Hematopoietic multipotent progenitor cell treated with erythropoietin and hydrocortisone succinate and interleukin-3 and kit ligand, for 4 days (in vitro differentiated cells): ENCODE measurements around the gene BLVRA.
"Not testable (repeated sequence)": the region's sequence is repeated elsewhere in the genome, so short reads cannot be mapped to it uniquely, and the experiment has no call there.

Experiments
- DNase-seq: peaks from one replicate; pipeline ENCODE4 v3.0.0-alpha.2; 2015

BLVRA gene

DNA sequence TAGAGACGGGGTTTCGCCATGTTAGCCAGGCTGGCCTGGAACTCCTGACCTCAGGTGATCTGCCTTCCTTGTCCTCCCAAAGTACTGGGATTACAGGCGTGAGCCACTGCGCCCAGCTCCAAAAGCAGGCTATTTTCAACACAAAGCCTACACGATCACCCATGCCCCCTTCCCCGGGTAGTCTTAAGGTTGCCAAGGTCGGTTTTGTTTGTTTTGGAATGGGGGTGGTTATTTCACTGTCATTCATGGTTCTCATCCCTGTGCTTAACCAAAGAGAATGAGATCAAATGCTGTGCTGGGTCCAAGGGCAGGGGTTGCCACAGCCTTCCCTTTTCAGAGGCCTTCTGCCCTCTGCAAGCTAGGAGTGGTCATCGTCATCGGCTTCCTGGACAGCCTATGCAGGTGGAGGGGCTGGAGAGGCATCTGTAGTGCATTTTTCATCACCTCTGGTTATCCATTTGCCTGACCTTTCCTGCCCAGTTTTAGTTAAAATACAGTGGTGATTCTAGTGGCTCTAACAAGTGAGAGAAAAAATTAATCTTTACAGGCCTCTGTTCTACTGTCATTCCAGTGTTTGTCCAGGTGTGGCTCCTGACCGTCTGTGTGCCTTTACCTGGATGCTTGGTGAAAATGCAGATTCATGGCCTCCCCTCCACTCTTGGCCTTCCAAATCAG is 11.4 kb downstream of the BLVRA start:
- DNase-seq = no peak

DNA sequence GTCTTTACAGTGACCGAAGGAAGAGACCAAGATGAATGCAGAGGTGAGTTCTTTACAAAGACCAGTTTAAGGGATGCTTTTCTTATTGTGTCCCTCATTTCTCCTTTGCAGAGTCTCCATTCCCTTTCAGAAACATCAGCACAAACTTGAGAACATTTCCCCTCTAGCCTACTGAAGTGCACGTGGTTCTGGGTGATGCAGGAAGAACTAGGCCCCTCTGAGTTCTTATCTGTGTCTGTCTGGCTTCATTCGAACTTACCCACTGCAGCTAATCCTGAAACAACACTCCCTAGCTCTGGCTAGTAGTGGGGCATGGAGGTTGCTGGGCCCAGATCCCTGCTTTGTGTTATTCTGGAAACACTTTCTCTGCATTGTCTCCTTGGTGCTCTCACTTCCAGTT is 12.6 kb downstream of the BLVRA start:
- peak; percentile 85 for DNase-seq

DNA sequence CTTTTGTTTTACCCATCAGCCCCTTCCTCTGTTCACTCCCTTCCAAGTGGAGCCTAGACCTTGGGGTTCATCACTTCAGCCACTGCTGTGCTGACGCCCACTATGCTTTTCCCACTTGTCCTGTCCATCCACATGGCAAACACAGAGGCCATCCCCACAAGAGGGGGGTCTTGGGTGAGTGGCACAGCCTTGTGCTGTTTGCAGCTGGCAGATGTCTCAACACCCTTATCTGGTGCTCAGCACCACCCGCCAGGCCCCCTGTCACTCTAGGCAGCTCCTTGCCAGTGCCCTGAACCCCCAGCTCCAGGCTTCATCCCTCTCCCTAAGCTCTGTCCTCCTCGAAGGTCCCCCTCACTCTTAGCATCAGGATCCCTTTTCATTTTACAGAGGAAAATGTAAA is 13.1 kb downstream of the BLVRA start:
- peak; percentile 60 for DNase-seq

DNA sequence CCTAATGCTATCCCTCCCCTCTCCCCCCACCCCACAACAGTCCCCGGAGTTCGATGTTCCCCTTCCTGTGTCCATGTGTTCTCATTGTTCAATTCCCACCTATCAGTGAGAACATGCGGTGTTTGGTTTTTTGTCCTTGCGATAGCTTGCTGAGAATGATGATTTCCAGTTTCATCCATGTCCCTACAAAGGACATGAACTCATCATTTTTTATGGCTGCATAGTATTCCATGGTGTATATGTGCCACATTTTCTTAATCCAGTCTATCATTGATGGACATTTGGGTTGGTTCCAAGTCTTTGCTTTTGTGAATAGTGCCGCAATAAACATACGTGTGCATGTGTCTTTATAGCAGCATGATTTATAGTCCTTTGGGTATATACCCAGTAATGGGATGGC is 14.8 kb downstream of the BLVRA start:
- DNase-seq = not testable (repeated sequence)

DNA sequence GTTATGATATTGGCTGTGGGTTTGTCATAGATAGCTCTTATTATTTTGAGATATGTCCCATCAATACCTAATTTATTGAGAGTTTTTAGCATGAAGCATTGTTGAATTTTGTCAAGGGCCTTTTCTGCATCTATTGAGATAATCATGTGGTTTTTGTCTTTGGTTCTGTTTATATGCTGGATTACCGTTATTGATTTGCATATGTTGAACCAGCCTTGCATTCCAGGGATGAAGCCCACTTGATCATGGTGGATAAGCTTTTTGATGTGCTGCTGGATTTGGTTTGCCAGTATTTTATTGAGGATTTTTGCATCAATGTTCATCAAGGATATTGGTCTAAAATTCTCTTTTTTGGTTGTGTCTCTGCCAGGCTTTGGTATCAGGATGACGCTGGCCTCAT is 16.8 kb downstream of the BLVRA start:
- DNase-seq = not testable (repeated sequence)

DNA sequence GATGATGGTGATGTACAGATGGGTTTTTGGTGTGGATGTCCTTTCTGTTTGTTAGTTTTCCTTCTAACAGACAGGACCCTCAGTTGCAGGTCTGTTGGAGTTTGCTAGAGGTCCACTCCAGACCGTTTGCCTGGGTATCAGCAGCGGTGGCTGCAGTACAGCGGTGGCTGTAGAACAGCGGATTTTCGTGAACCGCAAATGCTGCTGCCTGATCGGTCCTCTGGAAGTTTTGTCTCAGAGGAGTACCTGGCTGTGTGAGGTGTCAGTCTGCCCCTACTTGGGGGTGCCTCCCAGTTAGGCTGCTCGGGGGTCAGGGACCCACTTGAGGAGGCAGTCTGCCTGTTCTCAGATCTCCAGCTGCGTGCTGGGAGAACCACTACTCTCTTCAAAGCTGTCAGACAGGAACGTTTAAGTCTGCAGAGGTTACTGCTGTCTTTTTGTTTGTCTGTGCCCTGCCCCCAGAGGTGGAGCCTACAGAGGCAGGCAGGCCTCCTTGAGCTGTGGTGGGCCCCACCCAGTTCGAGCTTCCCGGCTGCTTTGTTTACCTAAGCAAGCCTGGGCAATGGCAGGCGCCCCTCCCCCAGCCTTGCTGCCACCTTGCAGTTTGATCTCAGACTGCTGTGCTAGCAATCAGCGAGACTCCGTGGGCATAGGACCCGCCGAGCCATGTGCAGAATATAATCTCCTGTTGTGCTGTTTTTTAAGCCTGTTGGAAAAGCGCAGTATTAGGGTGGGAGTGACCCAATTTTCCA is 20.0 kb downstream of the BLVRA start:
- DNase-seq = not testable (repeated sequence)

DNA sequence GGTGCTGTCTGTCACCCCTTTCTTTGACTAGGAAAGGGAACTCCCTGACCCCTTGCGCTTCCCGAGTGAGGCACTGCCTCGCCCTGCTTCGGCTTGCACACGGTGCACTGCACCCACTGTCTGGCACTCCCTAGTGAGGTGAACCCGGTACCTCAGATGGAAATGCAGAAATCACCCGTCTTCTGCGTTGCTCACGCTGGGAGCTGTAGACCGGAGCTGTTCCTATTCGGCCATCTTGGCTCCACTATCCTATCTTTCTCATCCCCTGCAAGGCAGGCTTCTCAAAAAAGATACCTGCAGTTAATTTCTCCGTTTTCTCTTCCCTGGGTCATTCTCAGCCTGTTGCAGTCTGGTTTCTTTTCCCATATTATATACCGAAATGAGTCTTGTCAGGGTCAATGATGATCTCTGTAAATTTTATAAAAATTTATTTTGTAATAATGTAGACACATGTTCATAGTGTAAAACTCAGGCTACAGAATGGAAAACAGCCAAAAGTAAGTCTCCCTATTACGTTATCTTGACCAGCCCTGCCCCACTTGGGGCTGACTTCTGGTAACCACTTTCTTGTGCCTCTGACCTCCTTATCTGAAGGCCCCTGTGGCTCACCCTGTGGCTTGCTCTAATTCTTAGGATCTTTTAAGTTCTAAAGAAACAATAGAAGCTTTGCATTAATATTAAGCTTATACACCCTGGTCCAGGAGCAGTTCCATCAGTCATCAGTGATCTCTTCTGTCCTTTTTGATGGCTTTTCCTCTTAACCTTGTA is 20.7 kb downstream of the BLVRA start:
- DNase-seq = peak; percentile 94

DNA sequence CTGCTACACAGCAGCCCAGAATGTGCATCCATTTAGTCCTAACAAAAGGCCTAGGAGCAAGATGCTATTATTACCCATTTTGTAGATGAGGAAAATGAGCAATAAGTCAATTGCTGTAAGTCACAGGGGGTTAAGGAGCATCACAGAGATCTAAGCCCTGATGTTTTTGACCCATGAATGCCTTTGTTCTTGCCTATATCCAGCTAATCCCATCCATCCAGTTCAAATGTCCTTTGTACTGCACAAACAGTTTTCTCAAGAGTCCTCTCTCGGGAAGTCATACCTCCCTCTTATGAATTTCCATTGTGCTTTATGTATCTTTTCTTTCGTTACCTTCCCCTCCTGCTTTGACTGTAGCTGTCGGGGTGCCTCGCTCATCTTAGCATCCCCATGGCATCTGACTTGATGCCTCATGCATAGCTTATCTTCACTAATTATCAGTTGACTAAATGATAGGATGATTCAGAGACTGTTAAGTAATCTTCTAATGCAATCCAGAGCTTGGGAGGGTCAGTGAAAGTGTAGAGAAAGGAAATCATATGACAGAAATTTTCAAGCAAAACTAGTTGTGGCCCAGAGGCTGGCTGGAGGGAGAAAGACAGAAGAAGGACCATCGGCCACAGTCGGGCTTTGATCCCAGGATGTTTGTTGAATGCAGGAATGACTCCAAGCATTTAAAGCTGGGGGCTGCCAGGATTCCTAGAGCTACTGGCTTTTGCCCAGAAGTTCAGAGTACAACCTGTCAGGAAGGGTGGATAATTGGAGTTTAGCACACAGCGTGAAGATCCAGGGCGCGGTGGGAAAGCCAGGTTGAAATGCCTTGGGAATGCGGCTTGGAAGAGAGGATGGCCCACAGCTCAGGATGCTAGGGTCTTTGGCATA is 23.5 kb downstream of the BLVRA start:
- DNase-seq = peak; percentile 47

DNA sequence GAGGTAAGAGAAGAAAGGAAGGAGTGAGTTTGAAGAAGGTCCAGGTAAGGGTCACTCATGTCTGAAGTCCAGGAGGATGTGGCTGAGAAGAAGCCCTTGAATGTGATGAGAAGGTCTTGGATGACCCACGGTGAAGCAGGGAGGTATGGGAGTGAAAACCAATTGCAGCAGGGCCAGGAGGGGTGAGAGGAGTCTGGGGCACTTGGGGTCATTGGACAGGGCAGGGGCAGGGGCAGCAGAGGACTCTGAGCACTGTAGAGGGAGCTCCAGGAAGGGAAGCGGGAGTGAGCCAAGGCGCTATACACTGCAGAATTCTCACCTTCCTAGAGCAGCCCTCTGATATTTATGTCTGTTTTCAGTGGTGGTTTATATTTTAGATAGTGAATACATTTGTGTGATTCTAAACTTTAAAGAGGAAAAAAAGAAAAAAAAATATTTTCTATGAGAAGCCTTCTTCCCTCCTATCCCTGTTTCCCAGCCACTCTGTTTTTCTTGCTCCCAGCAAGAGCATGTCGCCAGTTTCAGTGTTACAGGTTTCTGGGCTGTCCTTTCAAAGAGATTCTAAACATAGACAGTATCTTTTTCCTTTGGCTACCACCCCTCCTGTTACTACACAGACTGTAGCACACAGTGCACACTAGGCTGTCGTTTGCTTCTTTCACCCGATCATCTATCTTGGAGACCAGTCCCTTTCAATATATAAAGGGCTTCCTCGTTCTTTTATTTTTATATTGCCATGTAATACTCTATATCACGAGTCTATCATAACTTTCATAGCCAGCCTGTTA is 24.5 kb downstream of the BLVRA start:
- no peak for DNase-seq

DNA sequence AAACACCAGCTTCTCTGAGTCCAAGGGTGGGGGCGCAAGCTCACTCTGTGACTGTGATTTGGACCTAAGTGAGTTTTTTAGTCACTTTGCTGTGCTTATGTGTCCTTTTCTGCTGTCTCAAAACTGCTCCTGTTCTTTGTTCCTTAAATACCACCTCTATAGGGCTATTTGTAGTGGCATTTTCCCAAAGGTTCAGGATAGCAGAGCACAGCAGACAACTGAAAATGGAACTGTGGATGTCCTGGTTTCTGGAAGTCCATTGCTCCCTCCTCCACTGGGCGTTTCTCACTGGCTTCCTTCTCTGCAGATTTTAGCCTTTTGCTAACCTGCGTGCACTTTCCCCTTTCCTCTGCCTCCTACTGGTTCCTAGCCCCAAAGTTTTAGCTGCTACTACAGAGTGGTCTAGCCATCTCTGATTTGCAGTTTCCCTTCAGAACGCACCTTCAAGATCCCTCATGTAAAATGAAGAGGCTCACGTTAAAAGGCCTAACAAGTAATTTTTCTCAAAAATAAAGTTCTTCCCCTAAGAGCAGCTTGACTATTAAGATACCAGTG is 25.6 kb downstream of the BLVRA start:
- no peak for DNase-seq

DNA sequence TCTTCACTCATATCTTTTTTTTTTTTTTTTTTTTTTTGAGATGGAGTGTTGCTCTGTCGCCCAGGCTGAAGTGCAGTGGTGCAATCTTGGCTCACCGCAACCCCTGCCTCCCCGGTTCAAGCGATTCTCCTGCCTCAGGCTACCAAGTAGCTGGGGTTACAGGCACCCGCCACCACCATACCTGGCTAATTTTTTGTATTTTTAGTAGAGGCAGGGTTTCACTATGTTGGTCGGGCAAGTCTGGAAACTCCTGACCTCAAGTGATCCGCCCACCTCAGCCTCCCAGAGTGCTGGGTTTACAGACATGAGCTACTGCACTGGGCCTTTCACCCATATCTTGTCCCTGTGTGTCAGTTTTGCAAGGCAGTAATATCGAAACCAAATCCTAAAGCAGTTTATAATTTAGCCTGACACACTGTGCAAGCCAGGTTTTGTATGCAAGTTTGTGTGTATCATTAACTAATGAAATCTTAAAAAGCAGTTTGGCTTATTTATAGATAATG is 26.2 kb downstream of the BLVRA start:
- not testable (repeated sequence) for DNase-seq

DNA sequence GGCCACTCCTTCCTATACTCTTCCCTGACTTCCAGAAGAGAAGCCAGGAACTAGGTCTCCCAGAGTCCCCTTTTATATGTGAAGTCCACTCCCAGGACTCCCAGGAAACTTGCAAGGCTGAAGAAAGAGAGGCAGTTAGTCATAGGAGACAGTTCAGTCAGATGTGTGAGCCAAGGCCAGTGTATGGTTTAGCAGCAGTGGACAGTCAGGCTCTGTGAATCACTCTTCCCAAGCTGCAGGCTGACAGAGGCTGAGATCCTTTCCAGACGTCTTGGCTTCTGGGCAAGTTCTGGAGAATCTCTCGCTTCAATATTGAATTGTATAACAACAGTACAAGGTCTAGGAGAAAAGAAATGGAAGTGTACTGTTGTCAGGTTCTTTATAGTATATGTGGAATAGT is 26.9 kb downstream of the BLVRA start:
- DNase-seq = no peak

DNA sequence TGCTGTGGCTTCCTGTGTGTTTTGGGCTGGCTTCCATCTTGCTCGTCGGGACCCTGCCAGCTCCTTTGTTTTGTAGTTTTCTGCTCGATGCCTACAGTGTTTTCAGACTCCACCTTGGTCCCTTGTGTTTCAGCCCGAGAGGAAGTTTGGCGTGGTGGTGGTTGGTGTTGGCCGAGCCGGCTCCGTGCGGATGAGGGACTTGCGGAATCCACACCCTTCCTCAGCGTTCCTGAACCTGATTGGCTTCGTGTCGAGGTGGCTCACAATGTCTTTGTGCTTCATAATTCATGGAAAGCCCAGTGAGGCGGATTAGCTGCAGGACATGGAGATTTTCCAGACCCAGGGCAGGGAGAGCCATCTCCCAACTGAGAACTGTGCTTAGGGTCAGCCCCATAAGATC is 29.3 kb downstream of the BLVRA start:
- no peak for DNase-seq

DNA sequence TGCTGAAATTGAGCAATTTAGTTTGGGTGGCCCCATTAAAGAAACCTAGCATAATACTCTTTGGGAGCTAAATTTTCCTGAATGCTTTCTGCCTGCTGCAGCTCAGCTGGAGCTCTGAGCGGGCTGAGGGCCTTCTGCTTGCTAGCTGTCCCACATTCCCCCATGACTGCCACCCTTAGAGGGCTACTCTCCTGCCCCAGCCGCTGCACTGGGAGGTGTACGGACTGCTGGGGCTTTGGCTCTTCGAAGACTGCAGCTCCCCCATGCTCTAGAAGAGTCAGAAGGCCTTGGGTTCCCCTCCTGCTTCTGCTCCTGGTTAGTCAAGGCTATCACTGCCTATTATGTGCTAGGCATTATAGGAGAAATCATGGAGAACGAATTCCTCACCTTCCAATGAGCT is 31.5 kb downstream of the BLVRA start:
- no peak for DNase-seq

DNA sequence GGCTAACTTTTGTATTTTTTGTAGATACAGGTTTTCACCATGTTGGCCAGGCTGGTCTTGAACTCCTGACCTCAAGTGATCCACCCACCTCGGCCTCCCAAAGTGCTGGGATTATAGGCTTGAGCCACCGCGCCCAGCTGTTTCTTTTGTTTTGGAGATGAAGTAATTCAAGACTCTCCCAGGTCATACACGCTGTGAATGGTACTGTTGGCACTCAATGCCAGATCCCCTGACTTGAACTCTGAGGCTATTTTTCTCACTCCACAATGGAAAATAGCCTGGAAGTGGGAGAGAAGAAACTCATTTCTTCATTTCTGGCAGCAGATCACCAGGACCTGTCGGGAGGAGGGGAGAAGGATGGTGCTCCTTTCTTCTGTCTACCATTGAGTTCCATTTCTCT is 32.4 kb downstream of the BLVRA start:
- no peak for DNase-seq

DNA sequence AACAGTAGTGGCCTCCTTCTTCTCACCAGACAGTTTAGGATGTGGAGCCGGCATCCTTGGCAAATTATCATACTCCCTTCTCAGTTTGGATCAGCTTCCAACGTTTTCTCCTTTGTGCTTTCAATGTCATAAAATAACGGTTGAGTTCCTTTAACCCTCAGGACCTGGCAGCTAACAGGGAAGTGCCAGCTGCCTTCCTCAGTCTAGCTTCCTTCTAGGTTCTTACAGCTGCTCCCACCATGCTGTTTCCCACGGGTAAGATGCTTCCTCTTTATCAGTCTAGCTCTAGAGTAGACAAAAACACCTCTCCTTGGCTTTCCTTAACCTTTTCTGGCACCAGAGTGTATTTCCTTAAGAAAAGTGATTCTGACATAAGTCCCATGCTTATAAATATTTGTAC is 33.2 kb downstream of the BLVRA start:
- DNase-seq = peak; percentile 55

DNA sequence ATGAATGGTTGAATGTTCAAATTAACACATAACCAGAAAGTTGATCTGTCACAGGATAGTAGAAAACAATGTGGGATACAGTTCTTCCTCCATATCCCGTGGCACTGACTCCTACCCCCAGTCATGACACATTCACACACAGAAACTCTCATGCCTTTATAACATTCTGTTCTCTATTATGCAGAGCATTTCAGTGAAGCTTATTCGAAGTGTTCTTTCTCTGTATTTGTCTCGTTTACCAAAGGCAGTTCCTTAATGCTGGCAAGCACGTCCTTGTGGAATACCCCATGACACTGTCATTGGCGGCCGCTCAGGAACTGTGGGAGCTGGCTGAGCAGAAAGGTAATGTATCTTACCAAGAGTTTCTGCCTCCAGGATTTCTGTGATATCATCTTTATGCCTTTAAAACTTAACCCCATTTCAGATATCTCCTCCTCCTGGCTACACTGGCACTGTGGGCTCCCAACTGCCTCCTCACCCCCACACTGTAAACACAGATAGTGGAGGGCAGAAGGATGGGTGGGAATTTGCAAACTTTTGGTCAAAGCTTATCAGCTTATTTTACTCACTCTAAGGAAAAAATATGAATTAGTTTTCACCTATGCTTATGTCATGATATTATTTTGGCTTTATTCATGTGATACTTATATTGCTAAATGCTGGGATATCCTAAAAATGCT is 34.1 kb downstream of the BLVRA start:
- peak; percentile 37 for DNase-seq

DNA sequence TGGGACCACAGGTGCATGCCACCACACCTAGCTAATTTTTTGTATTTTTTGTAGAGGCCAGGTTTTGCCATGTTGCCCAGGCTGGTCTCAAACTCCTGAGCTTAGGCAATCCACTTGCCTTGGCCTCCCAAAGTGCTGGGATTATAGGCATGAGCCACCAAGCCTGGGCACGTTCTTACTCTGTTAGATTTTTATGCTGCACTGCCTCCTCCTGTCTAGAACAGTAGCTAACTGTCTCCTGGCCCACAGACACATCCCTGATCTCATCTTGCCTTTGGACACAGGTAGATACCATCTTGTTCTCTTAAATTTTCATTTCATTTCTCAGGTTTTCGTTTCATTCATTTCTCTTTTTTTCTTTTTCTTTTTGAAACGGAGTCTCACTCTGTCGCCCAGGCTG is 41.1 kb downstream of the BLVRA start:
- peak; percentile 43 for DNase-seq

DNA sequence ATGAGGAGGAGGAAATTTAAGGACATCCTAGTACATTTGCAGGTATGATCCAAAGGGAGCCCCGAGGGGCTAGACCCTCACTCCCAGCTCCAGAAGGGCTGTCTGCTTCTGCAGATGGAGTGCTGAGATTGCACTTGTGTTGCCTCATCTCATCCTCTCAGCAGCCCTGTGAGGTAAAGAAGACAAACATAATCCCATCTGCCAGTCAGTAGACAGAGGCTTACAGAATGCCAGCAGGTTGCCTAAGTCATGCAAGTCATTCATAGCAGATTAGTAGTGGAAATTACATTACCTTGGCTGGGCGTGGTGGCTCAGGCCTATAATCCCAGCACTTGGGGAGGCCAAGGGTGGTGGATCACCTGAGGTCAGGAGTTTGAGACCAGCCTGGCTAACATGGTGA is 45.4 kb downstream of the BLVRA start:
- no peak for DNase-seq

DNA sequence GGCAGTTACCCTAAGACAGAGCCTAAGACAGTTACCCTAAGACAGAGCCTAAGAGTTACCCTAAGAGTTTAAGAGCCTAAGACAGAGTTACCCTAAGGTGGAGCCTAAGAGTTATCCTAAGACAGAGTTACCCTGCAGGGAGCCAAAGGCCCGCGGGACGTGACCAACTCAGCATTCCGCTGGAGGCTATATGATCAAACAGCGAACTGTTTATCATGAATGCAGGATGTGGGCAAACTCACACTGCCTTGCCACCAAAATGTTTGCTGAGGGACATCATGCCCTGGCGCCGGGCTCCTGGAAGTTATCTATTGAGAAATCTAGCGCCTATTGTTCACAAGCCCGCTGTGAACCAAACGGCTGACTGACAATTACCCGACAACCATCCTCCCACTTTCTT is 49.9 kb downstream of the BLVRA start:
- DNase-seq = no peak
